Rectal smooth muscle tissue (tissue), 1 donor: ENCODE results near the gene CATSPER4.

ENCODE experiments used
- H3K27ac ChIP-seq: one replicate; pipeline ENCODE4 v1.7.0; 2013; ENCODE audit warnings: low read depth, low read length, inconsistent platforms
- H3K27me3 ChIP-seq: one replicate; pipeline ENCODE4 v1.7.0; 2013; ENCODE audit warnings: low read length; ENCODE audit not compliant: control insufficient read depth, insufficient read depth
- H3K36me3 ChIP-seq: one replicate; pipeline ENCODE4 v1.7.0; 2013; ENCODE audit warnings: low read length; ENCODE audit not compliant: control insufficient read depth, insufficient read depth
- H3K4me1 ChIP-seq: one replicate; pipeline ENCODE4 v1.7.0; 2013; ENCODE audit warnings: low read length; ENCODE audit not compliant: control insufficient read depth, insufficient read depth
- H3K4me3 ChIP-seq: one replicate; pipeline ENCODE4 v1.7.0; 2013; ENCODE audit warnings: low read length
- H3K9ac ChIP-seq: one replicate; pipeline ENCODE4 v1.7.0; 2013; ENCODE audit warnings: low read length

The CATSPER4 gene

GRCh38 chr1:26190373-26190987 is at the start of gene CATSPER4:
Gene CATSPER4, plus strand, starts transcription at chr1:26190602. Its CDS starts 26 bp downstream, at chr1:26190628.
- no peak within 1 kb of the TSS for H3K4me3 ChIP-seq
- H3K36me3 ChIP-seq: no peaks in the 10 kb centered on the region
- no peak within 1 kb of the TSS for H3K9ac ChIP-seq
- H3K4me1 ChIP-seq: no peaks in the 10 kb centered on the region
- no peaks in the 10 kb centered on the region for H3K27me3 ChIP-seq
- no peak within 1 kb of the TSS for H3K27ac ChIP-seq

- H3K4me3 ChIP-seq: no peak overlapping the region
These were observed 48.2 kb upstream of the CATSPER4 start for GRCh38 chr1:26142159-26142558.

GRCh38 chr1:26145041-26145959 is 45.1 kb upstream of the CATSPER4 start:
- Histone ChIP-seq H3K4me1 (no peaks in the 10 kb centered on the region), H3K27me3 (no peaks in the 10 kb centered on the region), H3K9ac (no peak overlapping the region), H3K36me3 (no peaks in the 10 kb centered on the region), H3K4me3 (no peak overlapping the region), H3K27ac (no peak overlapping the region)

More at GRCh38 chr1:26142159-26142558, 48.2 kb upstream of the CATSPER4 start:
- Histone ChIP-seq H3K27me3 (no peaks in the 10 kb centered on the region), H3K4me1 (no peaks in the 10 kb centered on the region), H3K27ac (no peak overlapping the region), H3K36me3 (no peaks in the 10 kb centered on the region), H3K9ac (no peak overlapping the region)

GRCh38 chr1:26145960-26146294 is 44.5 kb upstream of the CATSPER4 start:
- no peaks in the 10 kb centered on the region for H3K4me1 ChIP-seq
- no peak overlapping the region for H3K4me3 ChIP-seq
- H3K36me3 ChIP-seq: no peaks in the 10 kb centered on the region
- no peak overlapping the region for H3K27ac ChIP-seq
- H3K27me3 ChIP-seq: no peaks in the 10 kb centered on the region
- no peak overlapping the region for H3K9ac ChIP-seq

GRCh38 chr1:26148887-26149286 is 41.5 kb upstream of the CATSPER4 start:
- Histone ChIP-seq H3K4me1 (no peaks in the 10 kb centered on the region), H3K36me3 (no peaks in the 10 kb centered on the region), H3K4me3 (no peak overlapping the region), H3K27ac (no peak overlapping the region), H3K9ac (no peak overlapping the region), H3K27me3 (no peaks in the 10 kb centered on the region)

GRCh38 chr1:26153966-26154532 is 36.4 kb upstream of the CATSPER4 start:
- H3K4me1 ChIP-seq: no peaks in the 10 kb centered on the region
- H3K27ac ChIP-seq: no peak overlapping the region
- no peak overlapping the region for H3K9ac ChIP-seq
- H3K27me3 ChIP-seq: peaks cover 10% of the 10 kb centered on the region
- no peaks in the 10 kb centered on the region for H3K36me3 ChIP-seq
- H3K4me3 ChIP-seq: no peak overlapping the region

GRCh38 chr1:26154750-26155149 is 35.7 kb upstream of the CATSPER4 start:
- Histone ChIP-seq H3K9ac (no peak overlapping the region), H3K27ac (no peak overlapping the region), H3K27me3 (peaks cover 10% of the 10 kb centered on the region), H3K36me3 (no peaks in the 10 kb centered on the region), H3K4me3 (no peak overlapping the region), H3K4me1 (no peaks in the 10 kb centered on the region)

GRCh38 chr1:26155370-26156284 is 34.8 kb upstream of the CATSPER4 start:
- Histone ChIP-seq H3K36me3 (no peaks in the 10 kb centered on the region), H3K4me3 (no peak overlapping the region), H3K27me3 (peaks cover 10% of the 10 kb centered on the region), H3K9ac (no peak overlapping the region), H3K27ac (no peak overlapping the region), H3K4me1 (no peaks in the 10 kb centered on the region)

- Histone ChIP-seq H3K27me3 (peaks cover 10% of the 10 kb centered on the region), H3K36me3 (no peaks in the 10 kb centered on the region), H3K9ac (no peak overlapping the region), H3K4me3 (peak overlapping the region; percentile 36), H3K27ac (peak overlapping the region; percentile 38), H3K4me1 (peaks cover 3% of the 10 kb centered on the region)
These were observed 33.9 kb upstream of the CATSPER4 start for GRCh38 chr1:26156285-26157038.

- peaks cover 10% of the 10 kb centered on the region for H3K27me3 ChIP-seq
- H3K4me3 ChIP-seq: no peak overlapping the region
- H3K4me1 ChIP-seq: peaks cover 3% of the 10 kb centered on the region
- H3K27ac ChIP-seq: no peak overlapping the region
- no peaks in the 10 kb centered on the region for H3K36me3 ChIP-seq
- H3K9ac ChIP-seq: no peak overlapping the region
These were observed 32.0 kb upstream of the CATSPER4 start for GRCh38 chr1:26158271-26158907.
